Right cardiac atrium (tissue), 5 donors: ENCODE measurements around the gene LRRC8D. TPM values are rescaled to one million over a fixed set of nuclear protein-coding genes. Genes with fewer than 3 reads are reported as not detected.
A peak's percentile ranks its signal among the peaks of the same experiment; 100 is the strongest.

Experiments
- ATAC-seq, 2 donors: fragments of 200-7000 bp; cut with Tn5 transposase; one replicate each; pipeline versions ENCODE4 v1.8.0 to v1.9.1; 2020; ENCODE audit warnings: moderate library complexity in 2 of 2, mild to moderate bottlenecking in 1 of 2
- DNase-seq, 3 donors: peaks; one replicate each; pipeline ENCODE4 v3.0.0-alpha.2; 2020
- H3K27ac ChIP-seq: one replicate; pipeline ENCODE4 v1.5.1; 2013; ENCODE audit warnings: mild to moderate bottlenecking, low read length, control low read depth, moderate library complexity
- H3K27me3 ChIP-seq: one replicate; pipeline ENCODE4 v1.6.1; 2013; ENCODE audit not compliant: control insufficient read depth, insufficient read depth
- H3K4me1 ChIP-seq: one replicate; pipeline ENCODE4 v1.6.1; 2013; ENCODE audit warnings: low read length; ENCODE audit not compliant: control insufficient read depth, insufficient read depth
- H3K4me3 ChIP-seq: one replicate; pipeline ENCODE4 v1.5.1; 2013; ENCODE audit warnings: low read length, control low read depth
- H3K9me3 ChIP-seq: one replicate; pipeline ENCODE4 v1.6.1; 2013; ENCODE audit warnings: low read length; ENCODE audit not compliant: control insufficient read depth
- WGBS: extraction: QIAGEN DNeasy Blood & Tissue Kit; methylation state at CpG from one replicate; pipeline ENCODE4 v1.1.7; 2013; 5-methylcytosine and 5-hydroxymethylcytosine counted together
- intact Hi-C, 4 donors: fragments of 100-400 bp; cut with DNase I; formaldehyde crosslinking; loops; one replicate each; pipeline versions ENCODE4 v1.11.0 to v1.14.0; 2022 to 2023
- polyA plus RNA-seq: library from polyadenylated mRNA; stranded (reverse); fragments of 200-250 nt; gene quantifications from one replicate; pipeline ENCODE4 v1.2.3, GENCODE V29; 2013
- total RNA-seq, 4 donors: library from RNA; stranded (reverse); fragmentation: NEBNext Ultra II Directional; extraction: Animal tissue kit (Norgen Biotek cat#: 25700); gene quantifications; one replicate each; pipeline ENCODE4 v1.2.1, GENCODE V29; 2021
- donor health status: healthy with polysubstance abuse.
- donor health status: DM: no; HTN: yes; CAD: no.
- donor health status: DM: no; HTN: no; CAD: no.
- donor health status: DM: no; HTN: yes; CAD: no; lungs with severe emphysema.
- donor health status: DM: yes; HTN: yes; CAD: no.

The LRRC8D gene
- total and polyA plus RNA-seq, 5 donors: 3.6 to 8.2 (median 7.0) TPM

DNA sequence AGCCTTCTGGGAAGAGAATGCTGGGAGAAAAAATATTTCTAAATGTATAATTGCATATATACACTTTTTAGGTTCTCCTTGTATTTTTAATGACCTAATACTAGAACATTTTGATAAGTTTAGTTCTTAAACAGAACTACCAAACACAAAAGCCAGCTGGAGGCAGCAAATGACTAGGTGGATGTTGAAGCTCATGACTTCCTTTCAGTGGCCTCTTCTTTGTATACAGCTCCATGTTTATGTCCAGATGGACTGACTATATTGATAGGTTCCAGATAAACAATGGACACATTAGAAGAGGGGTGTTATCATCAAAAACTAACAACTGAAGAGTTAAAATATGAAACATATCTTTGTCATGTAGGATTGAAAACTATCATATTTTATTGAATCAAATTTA lies 52.5 kb downstream of the LRRC8D start:
- Histone ChIP-seq H3K27ac (no peak overlapping the region), H3K4me3 (no peak overlapping the region), H3K27me3 (no peaks in the 10 kb centered on the region), H3K9me3 (no peaks in the 10 kb centered on the region), H3K4me1 (peaks cover 4% of the 10 kb centered on the region)
- ATAC-seq (no peak), DNase-seq (no peak)
- intact Hi-C loops: no loop called here

DNA sequence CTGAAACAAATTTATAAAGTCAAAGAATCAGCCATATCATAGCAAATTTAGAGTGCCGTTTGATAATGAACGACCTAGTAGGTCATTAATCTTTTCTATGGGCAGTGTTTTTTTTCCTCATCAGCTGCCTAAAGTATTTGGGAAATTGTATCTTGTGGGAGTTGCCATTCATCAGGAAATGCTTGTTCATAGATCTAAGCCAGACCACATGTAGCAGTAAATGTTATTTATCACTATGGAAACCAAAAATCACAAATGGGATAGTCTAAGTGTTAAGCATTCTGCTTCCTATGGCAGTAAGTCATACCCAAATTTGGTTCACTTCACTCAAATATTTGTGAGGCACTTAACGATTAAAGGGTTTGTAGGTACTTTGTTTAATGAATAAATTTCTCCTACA lies 52.9 kb downstream of the LRRC8D start:
- DNase-seq (no peak), ATAC-seq (peak; percentile 54 to 75)
- Histone ChIP-seq H3K27me3 (no peaks in the 10 kb centered on the region), H3K4me1 (peaks cover 4% of the 10 kb centered on the region), H3K4me3 (no peak overlapping the region), H3K27ac (no peak overlapping the region), H3K9me3 (no peaks in the 10 kb centered on the region)
- intact Hi-C loops: no loop called here
- 9% methylated on average over 3 of the region's 3 CpGs for WGBS

DNA sequence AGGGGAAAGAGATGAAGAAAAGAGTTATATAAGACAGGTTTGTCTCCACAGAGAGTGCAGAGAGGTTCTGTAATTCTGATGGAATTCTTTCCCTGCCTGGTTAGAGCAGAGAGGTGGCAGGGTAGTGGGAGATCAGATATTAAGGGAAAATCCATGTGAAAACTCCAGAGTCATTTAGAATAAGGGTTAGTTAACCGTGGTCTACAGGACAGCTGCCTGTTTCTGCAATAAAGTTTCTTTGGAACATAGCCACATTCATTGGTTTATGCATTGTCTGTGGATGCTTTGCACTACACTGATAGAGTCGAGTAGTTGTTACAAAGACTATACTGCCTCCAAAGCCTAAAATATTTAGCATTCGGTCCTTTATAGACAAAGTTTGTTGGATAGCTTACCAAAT lies 55.6 kb downstream of the LRRC8D start:
- Histone ChIP-seq H3K27ac (no peak overlapping the region), H3K4me3 (no peak overlapping the region), H3K4me1 (peaks cover 4% of the 10 kb centered on the region), H3K9me3 (no peaks in the 10 kb centered on the region), H3K27me3 (no peaks in the 10 kb centered on the region)
- ATAC-seq (no peak), DNase-seq (no peak)
- 54% methylated on average over 3 of the region's 3 CpGs for WGBS
- intact Hi-C loops: no loop called here

GRCh38 chr1:89877756-89878155 lies 56.9 kb downstream of the LRRC8D start:
- H3K27ac ChIP-seq: no peak overlapping the region
- no peak overlapping the region for H3K4me3 ChIP-seq
- WGBS: 43% methylated on average over 2 of the region's 2 CpGs
- H3K4me1 ChIP-seq: peaks cover 3% of the 10 kb centered on the region
- DNase-seq: no peak
- no peaks in the 10 kb centered on the region for H3K9me3 ChIP-seq
- no peak for ATAC-seq
- intact Hi-C loops: no loop called here
- no peaks in the 10 kb centered on the region for H3K27me3 ChIP-seq

GRCh38 chr1:89878256-89878655 lies 57.4 kb downstream of the LRRC8D start:
- WGBS: 76% methylated on average over 1 of the region's 1 CpG

DNA sequence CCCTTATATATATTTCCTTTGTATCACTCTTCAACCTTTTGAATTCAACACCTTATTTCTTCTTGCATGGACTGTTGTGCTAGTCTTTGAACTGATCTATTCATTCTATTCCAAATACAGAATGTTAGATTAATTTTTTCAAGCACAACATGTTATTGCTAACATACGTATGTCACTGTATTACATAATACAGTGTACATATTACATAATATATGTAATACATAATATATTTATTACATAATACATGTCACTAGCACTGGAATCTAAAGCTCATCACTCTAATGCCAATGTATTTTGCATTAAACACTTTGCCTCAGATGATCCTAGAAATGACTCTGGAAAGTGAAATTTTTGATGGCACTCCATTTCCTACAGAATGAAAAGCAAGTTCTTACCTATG lies 59.8 kb downstream of the LRRC8D start:
- no peak for DNase-seq
- whole genome bisulfite sequencing: 93% methylated on average over 1 of the region's 1 CpG
- intact Hi-C loops: no loop called here
- peaks cover 3% of the 10 kb centered on the region for H3K4me1 ChIP-seq
- H3K27ac ChIP-seq: no peak overlapping the region
- no peak for ATAC-seq
- no peak overlapping the region for H3K4me3 ChIP-seq
- H3K27me3 ChIP-seq: no peaks in the 10 kb centered on the region
- no peaks in the 10 kb centered on the region for H3K9me3 ChIP-seq

More at GRCh38 chr1:89878256-89878655, 57.4 kb downstream of the LRRC8D start:
- H3K4me1 ChIP-seq: peaks cover 3% of the 10 kb centered on the region
- DNase-seq: no peak
- no peaks in the 10 kb centered on the region for H3K9me3 ChIP-seq
- H3K27ac ChIP-seq: no peak overlapping the region
- intact Hi-C loops: no loop called here
- ATAC-seq: no peak
- H3K4me3 ChIP-seq: no peak overlapping the region
- no peaks in the 10 kb centered on the region for H3K27me3 ChIP-seq

GRCh38 chr1:89881415-89882058 lies 60.7 kb downstream of the LRRC8D start:
- Histone ChIP-seq H3K27me3 (no peaks in the 10 kb centered on the region), H3K9me3 (no peaks in the 10 kb centered on the region), H3K27ac (no peak overlapping the region), H3K4me1 (peaks cover 3% of the 10 kb centered on the region), H3K4me3 (no peak overlapping the region)
- DNase-seq (no peak), ATAC-seq (peak in 1 of 2 donors; percentile 47)
- intact Hi-C loops: no loop called here
- WGBS: 86% methylated on average over 1 of the region's 1 CpG

DNA sequence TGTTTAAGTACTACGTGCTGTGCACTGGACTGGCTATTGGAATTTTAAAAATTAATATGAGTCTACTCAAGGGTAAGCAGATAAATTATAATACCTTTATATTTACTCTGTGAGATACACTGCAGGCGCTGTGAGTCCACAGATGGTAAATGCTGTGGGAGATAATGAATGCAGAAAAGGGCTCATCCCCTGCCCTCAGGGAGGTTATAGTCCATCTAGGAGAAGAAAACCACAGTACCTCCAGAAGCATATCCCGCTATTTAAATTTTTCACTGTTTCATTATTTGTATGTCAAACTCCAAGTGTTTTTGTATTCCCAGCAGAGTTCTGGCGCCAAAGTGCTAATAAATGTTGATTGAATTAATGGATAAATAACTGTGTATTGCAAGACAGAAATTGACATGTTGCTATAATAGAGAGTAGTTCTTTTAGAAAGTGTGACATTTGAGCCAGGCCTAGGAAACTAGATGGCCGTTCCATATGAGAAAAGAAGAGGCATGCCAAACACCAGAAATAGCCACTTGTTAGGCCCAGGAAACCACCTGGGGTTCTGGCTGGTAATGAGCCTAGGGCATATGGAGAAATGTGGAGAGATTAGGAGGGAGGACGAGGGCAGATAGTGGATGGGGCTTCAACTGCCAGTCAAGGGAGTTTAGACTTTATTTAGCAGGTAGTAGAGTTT lies 61.7 kb downstream of the LRRC8D start:
- WGBS: 87% methylated on average over 6 of the region's 6 CpGs
- H3K27me3 ChIP-seq: no peaks in the 10 kb centered on the region
- no peaks in the 10 kb centered on the region for H3K9me3 ChIP-seq
- H3K4me1 ChIP-seq: peaks cover 3% of the 10 kb centered on the region
- no peak overlapping the region for H3K27ac ChIP-seq
- DNase-seq: no peak
- H3K4me3 ChIP-seq: no peak overlapping the region
- no peak for ATAC-seq
- intact Hi-C loops: no loop called here

- ATAC-seq (no peak), DNase-seq (no peak)
- intact Hi-C loops: no loop called here
- no peaks in the 10 kb centered on the region for H3K9me3 ChIP-seq
- H3K4me3 ChIP-seq: no peak overlapping the region
- no peak overlapping the region for H3K27ac ChIP-seq
- peaks cover 3% of the 10 kb centered on the region for H3K4me1 ChIP-seq
- H3K27me3 ChIP-seq: no peaks in the 10 kb centered on the region
- WGBS: 99% methylated on average over 6 of the region's 6 CpGs
Measured at GRCh38 chr1:89883030-89883379, 62.2 kb downstream of the LRRC8D start.

DNA sequence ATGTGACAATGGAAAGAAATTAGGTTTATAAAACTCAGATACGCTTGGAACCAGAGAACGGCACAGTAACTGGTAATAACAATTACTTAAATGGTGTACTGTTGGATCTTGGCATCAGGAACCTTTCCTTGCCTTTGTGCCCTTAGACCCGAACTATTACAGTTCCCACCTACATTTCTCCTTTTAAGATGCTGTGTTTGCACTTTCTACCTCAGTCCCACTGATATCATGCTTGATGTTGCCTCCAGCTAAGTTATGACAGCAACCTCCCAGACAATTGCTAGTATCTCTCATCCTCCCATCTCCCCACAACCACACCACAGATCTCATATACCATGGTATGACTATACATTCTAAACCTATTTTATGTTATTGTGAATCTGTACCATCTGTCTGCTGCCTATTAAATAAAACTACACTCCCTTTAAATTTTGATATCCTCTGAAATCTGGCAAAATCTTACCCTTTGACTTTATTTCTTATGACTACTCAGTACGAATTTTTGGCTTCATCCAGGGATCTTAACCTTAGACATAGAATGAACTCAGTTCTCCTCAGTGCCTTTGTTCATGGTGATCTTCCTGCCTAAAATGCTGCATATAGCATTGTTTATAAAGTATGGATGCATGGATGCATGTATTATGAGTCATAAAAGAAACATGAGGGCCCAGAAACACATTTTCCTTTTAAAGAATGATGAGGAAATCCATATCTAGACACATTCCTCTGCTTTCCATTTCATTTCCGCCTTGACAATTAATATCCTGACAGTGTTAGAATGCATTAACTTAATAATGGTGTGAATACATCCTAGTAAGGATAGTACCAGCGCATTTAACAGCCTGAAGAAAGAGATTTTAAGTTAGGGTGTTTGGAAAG lies 64.1 kb downstream of the LRRC8D start:
- intact Hi-C loops: no loop called here
- H3K9me3 ChIP-seq: no peaks in the 10 kb centered on the region
- no peak for ATAC-seq

GRCh38 chr1:89887270-89887669 lies 66.4 kb downstream of the LRRC8D start:
- Histone ChIP-seq H3K27ac (no peak overlapping the region), H3K4me3 (no peak overlapping the region), H3K9me3 (no peaks in the 10 kb centered on the region), H3K4me1 (no peaks in the 10 kb centered on the region), H3K27me3 (no peaks in the 10 kb centered on the region)
- ATAC-seq: no peak
- 95% methylated on average over 2 of the region's 2 CpGs for WGBS
- intact Hi-C loops: no loop called here
- no peak for DNase-seq

More for the DNA sequence above, 64.1 kb downstream of the LRRC8D start:
- Histone ChIP-seq H3K4me3 (no peak overlapping the region), H3K27me3 (no peaks in the 10 kb centered on the region), H3K4me1 (no peaks in the 10 kb centered on the region), H3K27ac (no peak overlapping the region)
- WGBS: 82% methylated on average over 6 of the region's 6 CpGs
- DNase-seq: no peak
